GM10847 (cell line): ENCODE measurements around the gene ATG4A.

Experiments
- POLR2A ChIP-seq: IDR thresholded peaks from 2 replicates; pipeline ENCODE4 v1.6.1; 2011; ENCODE audit not compliant: insufficient read length; ENCODE audit errors: extremely low read depth

The ATG4A gene, protein sequence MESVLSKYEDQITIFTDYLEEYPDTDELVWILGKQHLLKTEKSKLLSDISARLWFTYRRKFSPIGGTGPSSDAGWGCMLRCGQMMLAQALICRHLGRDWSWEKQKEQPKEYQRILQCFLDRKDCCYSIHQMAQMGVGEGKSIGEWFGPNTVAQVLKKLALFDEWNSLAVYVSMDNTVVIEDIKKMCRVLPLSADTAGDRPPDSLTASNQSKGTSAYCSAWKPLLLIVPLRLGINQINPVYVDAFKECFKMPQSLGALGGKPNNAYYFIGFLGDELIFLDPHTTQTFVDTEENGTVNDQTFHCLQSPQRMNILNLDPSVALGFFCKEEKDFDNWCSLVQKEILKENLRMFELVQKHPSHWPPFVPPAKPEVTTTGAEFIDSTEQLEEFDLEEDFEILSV

DNA sequence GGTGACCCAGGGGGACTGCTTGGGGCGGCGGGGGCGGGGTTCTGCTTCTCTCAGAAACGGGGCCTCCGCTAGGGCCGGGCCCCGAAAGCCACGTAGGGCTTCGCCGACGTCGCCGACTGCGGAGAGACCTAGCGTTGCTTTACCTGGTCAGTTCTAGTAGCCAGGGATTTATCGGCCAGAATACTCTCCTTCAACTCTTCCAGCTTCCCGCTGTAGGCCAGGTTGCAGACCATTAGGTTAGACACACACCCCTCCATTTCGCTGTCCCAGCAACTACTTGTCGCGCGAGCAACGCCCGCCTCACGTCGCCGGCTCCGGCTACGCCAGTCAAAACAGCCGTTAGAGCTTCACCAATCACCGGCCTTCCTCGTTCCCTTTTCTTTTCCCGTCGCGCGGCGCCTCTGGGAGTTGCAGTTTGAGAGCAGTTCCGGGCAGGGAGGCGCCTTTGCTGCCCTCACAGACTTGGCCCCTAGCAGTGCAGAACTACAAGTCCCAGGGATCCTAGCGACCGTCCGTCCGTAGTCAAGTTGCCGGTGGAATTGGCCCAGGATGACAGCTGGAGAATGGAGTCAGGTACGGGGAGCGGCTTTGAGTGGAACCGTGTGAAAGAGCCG is at the start of gene ATG4A, which contains the start of gene PSMD10:
Gene ATG4A (plus strand): TSS at position 515 of the 614 bp plus-strand sequence. CDS start 49 bp downstream, at position 564.
Gene PSMD10 (minus strand): TSS at position 279 of the 614 bp plus-strand sequence. CDS start 22 bp downstream, at position 257.
- no peak for TF ChIP-seq POLR2A

DNA sequence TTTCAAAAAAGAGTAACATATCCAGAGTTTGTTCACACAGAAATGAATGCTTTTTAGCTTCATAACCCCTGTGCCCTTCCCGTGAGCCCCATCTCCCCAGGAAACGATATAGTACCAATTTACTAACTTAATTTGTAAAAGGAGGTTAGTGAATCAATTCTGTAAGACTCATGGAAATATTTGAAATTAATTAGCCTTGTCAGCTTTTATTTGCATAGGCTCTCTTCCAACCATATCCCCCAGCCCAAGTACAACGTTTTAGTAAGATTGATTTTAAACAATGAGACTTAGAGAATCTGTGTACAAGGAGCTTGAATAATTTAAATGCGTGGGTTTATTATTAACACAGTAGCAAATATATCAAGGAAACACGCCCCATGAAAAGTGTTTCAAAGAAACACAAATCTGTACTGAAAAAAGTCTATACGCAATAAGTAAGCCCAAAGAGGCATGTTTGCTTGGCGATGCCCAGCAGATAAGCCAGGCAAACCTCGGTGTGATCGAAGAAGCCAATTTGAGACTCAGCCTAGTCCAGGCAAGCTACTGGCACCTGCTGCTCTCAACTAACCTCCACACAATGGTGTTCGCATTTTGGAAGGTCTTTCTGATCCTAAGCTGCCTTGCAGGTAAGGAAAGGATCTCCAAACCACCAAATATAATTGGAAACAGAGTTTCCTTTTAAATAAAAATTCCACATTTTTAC is 46.9 kb upstream of the ATG4A start, which contains the start of gene VSIG1:
Gene VSIG1 (plus strand): TSS at position 512 of the 703 bp plus-strand sequence. CDS start 66 bp downstream, at position 578.
- no peak for TF ChIP-seq POLR2A

DNA sequence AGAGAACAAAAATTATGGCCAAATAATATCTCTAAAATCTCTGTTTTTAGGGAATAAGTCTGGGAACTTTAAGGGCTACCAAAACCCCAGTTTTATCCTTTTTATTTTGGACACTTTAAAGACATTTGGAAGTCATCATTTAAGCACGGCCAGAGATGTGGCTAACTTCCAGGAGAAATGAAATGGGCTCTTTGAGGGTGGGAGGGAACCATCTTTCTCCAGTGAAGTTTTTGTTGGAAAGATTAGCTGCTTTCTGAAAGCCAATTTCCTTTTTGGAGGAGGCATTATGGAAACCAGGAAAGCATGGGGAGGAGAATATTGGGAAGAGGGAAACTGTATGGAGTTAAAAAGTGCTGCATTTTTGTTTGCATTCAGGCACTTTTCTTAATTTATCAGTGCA is 41.9 kb upstream of the ATG4A start:
- no peak for TF ChIP-seq POLR2A

DNA sequence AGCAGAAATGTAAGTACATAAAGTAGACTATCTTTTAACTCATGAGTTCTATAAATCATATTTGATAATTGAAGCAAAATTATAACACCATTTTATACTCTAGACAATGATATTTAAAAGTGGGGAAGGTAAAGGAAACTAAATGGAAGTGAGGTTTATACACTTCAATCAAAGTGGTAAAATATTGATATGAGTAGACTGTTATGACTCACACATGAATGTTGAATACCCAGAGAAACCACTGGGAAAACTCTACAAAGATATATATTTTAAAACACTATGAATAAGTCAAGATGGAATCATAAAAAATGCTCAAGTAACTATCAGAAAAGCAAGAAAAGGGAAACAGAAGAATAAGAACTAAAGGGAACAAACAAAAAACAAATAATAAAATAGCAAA is 38.4 kb upstream of the ATG4A start:
- no peak for TF ChIP-seq POLR2A

DNA sequence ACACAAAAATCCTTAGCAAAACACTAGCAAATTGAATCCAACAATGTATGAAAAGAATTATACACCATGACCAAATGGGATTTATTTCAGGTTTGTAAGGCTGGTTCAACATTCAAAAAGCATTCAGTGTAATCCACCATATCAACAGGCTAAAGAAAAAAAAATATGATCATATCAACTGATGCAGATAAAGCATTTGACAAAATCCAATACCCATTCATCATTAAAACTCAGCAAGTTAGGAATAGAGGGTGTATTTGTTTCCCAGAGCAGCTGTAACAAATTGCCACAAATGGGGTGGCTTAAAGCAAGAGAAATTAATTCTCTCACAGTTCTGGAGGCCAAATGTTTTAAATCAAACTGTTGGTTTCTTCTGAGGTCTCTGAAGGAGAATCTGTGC is 36.0 kb upstream of the ATG4A start:
- no peak for TF ChIP-seq POLR2A

DNA sequence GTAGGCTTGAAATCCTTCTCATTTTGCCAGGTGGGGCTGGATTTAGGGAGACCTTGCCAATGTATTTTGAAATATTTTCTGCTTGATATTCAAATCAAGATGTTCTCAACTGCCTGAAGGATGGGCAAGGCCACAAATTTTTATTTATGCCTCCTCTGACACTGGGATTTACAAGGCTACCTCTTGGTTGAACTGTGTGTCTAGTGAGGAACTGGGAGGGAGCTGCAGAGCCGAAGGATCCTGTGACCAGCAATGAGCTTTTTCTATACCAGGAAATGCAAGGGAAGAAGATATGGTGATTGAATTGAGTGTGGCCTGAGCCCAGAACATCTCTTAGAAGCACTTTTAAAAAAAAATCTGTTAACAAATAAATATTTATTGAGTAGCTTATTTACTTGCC is 31.8 kb upstream of the ATG4A start:
- TF ChIP-seq POLR2A, result no peak

DNA sequence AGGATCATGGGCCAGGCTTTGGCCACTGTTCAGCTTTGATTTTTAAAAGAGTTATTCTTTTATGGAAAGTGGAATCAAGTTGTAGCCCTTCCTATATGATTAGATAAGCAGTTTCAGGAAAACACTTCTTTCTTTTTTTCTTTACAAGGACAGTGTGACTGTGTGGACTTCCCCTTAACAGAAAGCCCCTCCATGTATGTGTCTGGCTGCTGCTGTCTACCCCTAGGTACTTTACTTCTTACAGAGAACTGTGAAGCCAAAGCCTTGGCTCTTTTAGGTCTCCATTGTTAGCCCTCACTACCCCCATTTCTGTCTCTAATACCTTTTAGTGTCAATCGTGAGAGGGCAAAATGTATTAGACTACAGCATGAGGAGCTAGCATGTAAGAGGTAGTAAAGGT is 27.6 kb upstream of the ATG4A start:
- no peak for TF ChIP-seq POLR2A

DNA sequence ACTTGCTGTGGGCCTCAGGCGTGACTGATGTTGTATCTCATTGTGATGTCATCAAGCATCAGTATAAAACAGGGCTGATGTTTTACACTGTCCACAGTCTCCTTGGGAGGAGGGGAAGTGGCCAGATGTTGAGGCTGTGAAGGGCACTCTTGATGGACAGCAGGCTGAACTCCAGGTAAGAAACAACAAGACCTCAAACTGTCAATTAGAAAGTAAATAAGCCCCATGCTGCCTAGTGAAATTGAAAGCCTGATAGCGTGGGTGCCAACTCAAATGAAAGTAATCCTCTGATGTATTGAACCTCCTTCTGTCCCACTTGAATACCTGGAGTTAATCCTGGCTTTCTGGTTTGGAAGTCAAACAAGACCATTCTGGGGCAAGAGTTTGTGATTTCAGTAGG is 27.0 kb upstream of the ATG4A start:
- TF ChIP-seq POLR2A, result no peak

DNA sequence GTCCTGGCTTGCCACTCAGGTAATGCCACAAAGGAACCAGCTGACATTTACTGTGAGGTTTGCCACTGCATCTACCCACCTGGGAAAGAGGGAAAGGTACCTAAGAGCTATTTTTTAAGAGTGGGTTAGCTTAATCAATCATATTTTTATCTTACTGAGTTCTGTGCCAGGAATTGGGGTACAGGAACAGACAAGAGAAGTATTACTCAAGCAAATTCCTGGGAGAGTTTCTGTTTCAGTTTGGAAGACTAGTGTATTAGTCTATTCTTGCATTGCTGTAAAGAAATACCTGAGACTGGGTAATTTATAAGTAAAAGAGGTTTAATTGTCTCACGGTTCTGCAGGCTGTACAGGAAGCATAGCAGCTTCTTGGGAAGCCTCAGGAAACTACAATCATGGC is 23.5 kb upstream of the ATG4A start:
- no peak for TF ChIP-seq POLR2A

DNA sequence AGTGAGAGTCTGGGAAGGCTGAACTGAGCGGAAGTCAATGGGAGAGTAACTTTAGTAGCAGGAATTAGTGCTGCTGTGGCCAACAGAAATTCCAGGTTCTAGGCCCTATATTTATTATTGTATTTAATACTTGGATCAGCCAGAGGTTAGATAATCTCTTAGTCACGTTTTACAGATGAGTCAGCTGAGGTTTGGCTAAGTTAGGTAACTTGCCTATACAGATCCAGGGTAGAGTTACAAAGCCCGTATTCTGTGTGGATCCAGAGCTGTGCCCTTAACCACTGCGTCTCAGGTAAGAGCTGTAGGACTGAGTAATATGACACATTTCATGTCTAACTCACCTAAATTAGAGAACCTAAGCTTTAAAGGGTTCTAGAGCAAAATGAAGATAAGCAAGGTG is 20.7 kb upstream of the ATG4A start:
- TF ChIP-seq POLR2A, result no peak

DNA sequence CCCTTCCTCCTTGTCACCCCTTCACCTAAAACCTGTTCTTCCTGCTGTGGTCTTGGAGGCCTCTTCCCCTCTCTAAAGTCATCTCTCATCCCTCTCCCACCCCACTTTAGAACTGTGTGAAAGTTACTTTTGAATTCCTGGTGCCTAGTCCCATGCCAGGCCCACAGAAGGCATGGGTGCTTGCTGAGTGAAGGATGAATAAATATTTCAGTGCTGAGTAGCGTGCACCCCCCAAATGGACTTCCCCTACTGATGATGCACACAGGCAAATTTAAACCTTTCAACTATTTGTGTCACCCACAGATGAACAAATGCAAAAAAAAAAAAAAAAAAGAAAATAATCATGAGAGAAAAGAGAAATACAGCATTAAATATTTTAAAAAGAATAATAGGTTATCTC is 20.0 kb upstream of the ATG4A start:
- TF ChIP-seq POLR2A, result no peak

DNA sequence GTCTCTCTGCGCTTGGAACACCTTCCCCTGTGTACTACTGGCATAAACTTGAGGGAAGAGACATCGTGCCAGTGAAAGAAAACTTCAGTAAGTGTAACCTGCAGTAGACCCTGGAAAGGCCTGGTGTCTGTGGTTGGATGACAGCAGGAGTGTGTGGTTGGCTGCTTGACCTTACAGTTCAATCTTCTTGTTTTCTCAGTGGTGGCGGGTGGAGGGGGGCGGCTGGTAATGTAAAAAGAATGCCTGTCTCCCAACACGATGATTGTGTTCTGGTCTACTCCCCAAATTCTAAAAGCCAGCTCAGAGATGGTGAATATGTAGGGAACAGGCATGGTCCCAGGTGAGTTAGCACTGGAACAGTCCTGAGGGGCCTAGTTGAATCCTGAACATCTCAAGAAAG is 18.8 kb upstream of the ATG4A start:
- TF ChIP-seq POLR2A, result no peak

DNA sequence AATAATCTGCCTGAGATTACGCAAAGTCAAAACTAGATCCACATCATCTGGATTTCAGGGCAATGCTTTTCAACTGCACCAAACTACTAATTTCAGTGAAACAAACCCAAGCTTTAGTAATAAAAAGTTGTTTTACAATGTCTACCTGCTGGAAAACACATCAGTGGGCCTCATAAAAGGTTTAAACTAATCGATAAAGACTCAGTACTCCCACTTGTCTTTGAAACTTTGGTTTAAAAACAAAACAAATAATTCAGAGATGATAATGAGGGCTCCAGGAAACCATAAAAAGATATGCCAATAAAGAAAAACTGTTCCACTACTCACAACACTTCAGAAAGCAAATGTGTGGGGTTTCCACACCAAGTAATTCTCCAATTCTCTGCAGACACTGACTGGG is 10.5 kb upstream of the ATG4A start:
- no peak for TF ChIP-seq POLR2A

DNA sequence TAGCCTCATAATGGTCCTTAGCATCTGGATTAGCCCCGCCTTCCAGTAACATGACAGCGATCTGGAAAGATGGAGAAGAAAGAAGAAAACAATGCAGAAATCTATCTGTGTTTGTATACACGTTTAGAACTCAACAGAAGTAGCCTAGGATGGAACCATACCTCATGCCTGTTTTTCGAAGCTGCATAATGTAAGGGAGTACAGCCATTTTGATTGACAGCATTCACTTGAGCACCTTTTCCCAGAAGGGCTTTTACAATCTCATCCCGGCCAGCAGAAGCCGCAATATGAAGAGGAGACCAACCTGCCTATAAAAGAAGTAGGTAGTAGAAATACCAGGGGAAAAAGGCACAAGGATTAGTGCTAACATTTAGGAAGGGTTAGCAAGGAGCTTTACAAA is 3.8 kb upstream of the ATG4A start:
- no peak for TF ChIP-seq POLR2A

DNA sequence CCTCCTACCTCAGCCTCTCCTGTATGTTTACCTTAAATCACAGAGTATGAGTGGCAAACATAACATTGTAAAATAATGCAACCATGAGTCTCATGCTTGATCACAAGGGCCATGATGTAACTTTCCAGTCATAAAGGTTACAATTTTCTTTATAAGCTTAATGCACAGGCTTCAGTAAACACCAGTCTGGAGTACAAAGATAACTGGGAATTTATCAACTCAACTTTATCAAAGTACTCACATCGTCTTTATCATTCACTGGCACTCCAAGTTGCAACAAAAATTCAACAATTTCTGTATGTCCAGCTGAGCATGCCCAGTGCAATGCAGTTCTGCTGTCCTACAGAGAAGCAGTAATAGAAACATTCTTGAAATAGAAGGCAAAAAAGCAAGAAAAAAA is 3.1 kb upstream of the ATG4A start:
- no peak for TF ChIP-seq POLR2A
